Measurements from ENCODE around the gene ZNF77.

- no peak for TF ChIP-seq EZH2 (IDR thresholded peaks at IDR 0.05; ENCODE audit: borderline replicate concordance, insufficient read depth, low read depth, low read length, poor library complexity, severe bottlenecking)
- TF ChIP-seq CTCF (IDR thresholded peaks at IDR 0.05): no peak
Observed at GRCh38 chr19:2944403-2944774, 382 bp downstream of the ZNF77 start.

Measured in B cell (primary cell).